Activated CD4-positive, alpha-beta T cell treated with anti-CD3 and anti-CD28 coated beads, Interleukin-2, amount 10 ng/mL, durations not matched to agents 7 days and 5 days (primary cell): ENCODE results near the gene SKOR1. TPM values are rescaled to one million over a fixed set of nuclear protein-coding genes. Genes with fewer than 3 reads are reported as not detected.

Experiments
- CTCF ChIA-PET: fragments of 350-600 bp; sonication (Branson Sonifier 250); formaldehyde crosslinking; loops from one replicate; lab custom pipeline; 2021; ENCODE audit warnings: antibody characterized with exemption; lab: Charles Lee
- POLR2A ChIA-PET: fragments of 350-600 bp; sonication (Branson Sonifier 250); formaldehyde crosslinking; loops from one replicate; lab custom pipeline; 2021; ENCODE audit warnings: antibody characterized with exemption; lab: Charles Lee
- DNase-seq: peaks from one replicate; pipeline ENCODE4 v3.0.0-alpha.2; 2020
- H3K27ac Mint-ChIP-seq: one replicate; pipeline ENCODE4 v1.8.0; 2021; ENCODE audit warnings: mild to moderate bottlenecking, moderate library complexity, mixed read lengths
- H3K27me3 Mint-ChIP-seq: one replicate; pipeline ENCODE4 v1.8.0; 2021; ENCODE audit warnings: mixed read lengths
- H3K36me3 Mint-ChIP-seq: one replicate; pipeline ENCODE4 v1.8.0; 2021; ENCODE audit warnings: low read depth, mixed read lengths
- H3K4me1 Mint-ChIP-seq: one replicate; pipeline ENCODE4 v1.8.0; 2021; ENCODE audit warnings: mixed read lengths
- H3K4me3 Mint-ChIP-seq: one replicate; pipeline ENCODE4 v1.8.0; 2021; ENCODE audit warnings: mild to moderate bottlenecking, moderate library complexity, mixed read lengths
- H3K9me3 Mint-ChIP-seq: one replicate; pipeline ENCODE4 v1.8.0; 2021; ENCODE audit warnings: mixed read lengths
- total RNA-seq, 2 experiments: library from RNA; stranded (reverse); gene quantifications; one replicate each; pipeline ENCODE4 v1.2.3, GENCODE V29; 2021

Gene SKOR1
- total RNA-seq, 2 experiments from 2014 or later, result 0.29 to 0.30 TPM

DNA sequence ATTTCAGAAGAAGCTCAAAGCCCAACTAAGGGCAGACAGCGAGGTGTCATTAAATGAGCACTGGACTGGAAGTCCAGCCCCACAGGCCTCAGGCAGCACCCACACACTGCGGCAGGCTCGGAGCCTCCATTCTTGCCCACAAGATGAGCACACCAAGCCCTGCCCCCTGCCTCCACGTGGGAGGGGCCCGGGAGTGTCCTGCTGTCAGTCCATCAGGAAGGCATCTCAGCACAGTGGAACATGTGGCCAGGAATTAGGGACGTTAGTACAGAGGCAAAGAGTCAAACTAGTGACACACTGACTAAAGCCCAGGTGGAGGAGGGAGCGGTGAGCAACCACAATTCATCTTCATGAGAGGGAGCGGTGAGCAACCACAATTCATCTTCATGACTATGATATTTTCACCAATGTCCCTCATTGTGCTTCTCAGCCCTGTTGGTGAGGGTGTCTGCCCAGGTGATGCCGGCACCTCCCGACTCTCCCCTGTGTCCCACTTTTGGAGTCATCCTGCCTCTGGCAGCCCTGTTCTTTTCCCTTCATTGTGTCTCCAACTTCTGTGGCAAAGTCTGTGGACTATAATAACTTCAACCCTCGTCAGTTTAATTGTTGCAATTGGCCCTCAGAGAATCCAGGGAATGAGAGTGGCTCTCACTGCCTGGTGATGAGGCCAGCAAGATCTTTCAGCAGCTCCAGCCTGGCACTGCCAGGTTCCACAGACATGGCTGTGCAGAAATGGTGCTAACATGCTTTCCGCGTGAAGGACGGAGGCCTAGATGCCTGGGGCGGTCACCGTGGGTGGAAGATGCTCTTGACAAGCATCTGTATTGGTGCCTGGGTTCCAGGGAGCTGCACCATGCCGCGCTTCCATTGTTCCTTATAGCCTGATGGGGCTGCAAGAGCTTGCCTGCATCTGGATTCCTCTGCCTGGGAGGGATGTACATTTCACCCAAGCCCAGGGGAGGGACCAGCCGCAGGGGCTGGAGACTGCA lies 23.1 kb upstream of the SKOR1 start:
- DNase-seq, result no peak
- Mint-ChIP-seq H3K4me3 (no peak overlapping the region), H3K9me3 (no peaks in the 10 kb centered on the region), H3K27me3 (no peaks in the 10 kb centered on the region), H3K36me3 (no peaks in the 10 kb centered on the region), H3K27ac (no peak overlapping the region), H3K4me1 (no peaks in the 10 kb centered on the region)
- ChIA-PET CTCF (interaction anchor here (0.6 to 1.2 kb wide), 2 partner anchors 9 to 1524 kb away, joined by 5 read pairs; no protein-coding TSS in a partner anchor), POLR2A (no interaction called here)

DNA sequence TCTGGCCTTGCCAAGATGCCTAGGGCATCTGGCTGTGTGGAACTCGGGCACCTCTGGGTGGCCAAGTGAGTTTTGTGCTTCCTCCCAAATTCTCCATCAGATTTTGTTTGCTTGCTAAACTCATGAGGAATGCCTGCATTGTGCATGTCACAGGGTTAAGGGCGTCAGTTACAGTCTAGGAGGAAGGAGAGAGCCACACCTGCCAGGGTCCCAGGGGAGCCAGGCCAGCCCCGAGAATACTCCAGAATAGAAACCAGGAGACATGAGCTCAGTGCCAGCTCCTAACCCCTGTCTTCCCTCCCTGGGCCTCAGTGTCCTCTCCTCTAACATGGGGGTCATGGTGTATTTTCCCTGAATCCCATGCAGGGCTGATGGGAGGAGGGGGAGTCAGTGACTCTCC lies 22.0 kb upstream of the SKOR1 start:
- CTCF ChIA-PET, result interaction anchor here (0.9 to 1.2 kb wide), 2 partner anchors 10 to 12 kb away, joined by 3 to 5 read pairs; no protein-coding TSS in a partner anchor
- Mint-ChIP-seq H3K4me3 (no peak overlapping the region), H3K9me3 (no peaks in the 10 kb centered on the region), H3K36me3 (no peaks in the 10 kb centered on the region), H3K4me1 (no peaks in the 10 kb centered on the region), H3K27ac (no peak overlapping the region), H3K27me3 (no peaks in the 10 kb centered on the region)
- POLR2A ChIA-PET, result no interaction called here
- DNase-seq, result no peak

DNA sequence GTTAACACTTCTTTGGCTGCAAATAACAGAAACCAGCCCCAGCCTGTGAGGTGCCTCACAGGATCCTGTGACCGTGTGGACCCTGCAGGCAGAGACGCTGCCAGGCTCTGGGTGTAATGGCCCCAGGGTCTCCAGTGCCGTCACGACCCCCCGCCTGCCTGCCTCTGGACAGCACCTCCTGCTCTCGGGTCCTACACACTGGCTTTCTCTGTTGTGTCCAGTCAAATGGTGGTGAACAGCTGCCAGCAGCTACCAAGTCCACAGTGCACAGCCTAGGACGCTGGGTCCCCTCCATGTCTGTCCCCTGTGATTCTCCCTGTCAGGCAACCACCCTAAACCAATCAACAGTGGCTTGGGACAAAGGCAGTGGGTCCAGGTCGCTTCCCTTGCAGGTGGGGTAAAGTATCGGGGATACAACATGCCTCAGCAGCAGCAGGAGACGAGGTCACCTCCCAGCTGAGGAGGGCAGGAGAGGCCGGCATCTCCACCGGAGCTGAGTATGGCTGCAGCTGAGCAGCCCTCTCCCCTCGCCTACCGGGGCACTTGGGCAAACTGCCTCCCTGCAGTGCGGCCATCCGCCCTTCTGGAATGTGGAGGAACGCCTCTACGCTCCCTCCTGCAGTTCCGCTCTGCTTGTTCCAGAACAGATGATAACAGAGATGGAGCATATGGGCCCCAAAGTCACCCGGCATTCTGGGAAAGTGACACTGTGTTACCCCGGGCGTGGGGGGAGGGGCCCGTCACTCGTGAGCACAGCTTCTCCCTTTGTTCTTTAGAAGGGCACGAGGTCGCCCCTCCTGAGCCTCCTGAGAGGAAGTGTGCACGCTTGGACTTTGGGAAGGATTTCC lies 21.1 kb upstream of the SKOR1 start:
- ChIA-PET POLR2A (no interaction called here), CTCF (interaction anchor here (1.2 kb wide), 1 partner anchor 11 kb away, joined by 5 read pairs; no protein-coding TSS in a partner anchor)
- Mint-ChIP-seq H3K27ac (no peak overlapping the region), H3K9me3 (no peaks in the 10 kb centered on the region), H3K27me3 (no peaks in the 10 kb centered on the region), H3K4me1 (no peaks in the 10 kb centered on the region), H3K4me3 (no peak overlapping the region), H3K36me3 (no peaks in the 10 kb centered on the region)
- DNase-seq, result no peak

DNA sequence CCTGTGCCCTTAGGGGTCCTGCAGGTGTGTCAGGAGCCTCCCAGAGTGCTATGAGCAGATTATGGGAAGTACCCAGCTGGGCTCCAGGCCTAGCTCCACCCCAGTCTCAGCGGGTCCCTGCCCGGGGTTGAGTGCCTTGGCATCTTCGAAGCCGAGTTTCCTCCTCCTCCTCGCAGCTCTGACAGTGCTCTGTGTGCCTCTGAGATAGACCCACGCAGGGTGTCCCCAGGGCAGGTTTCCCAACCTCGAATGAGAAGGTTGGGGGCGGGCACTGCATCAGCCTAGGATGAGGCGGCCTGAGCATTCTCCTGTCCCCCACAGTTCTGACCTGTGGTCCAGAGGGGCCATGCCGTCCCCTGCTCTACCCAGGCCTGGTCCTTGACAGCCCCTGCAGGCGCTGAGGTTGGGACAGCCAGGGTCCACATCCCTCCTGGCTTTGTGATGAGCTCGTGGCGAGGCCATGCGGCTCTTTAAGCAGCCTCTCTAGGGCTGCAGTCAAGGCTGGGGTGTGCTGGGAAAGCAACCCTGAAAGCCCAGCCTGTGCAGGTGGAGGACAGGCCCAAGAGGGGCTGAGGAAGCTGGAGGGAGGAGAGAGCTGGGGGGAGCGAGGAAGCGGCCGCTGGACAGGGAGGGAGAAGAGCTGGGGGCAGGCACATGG lies 20.2 kb upstream of the SKOR1 start:
- no peaks in the 10 kb centered on the region for H3K9me3 Mint-ChIP-seq
- H3K27ac Mint-ChIP-seq, result no peak overlapping the region
- H3K36me3 Mint-ChIP-seq, result no peaks in the 10 kb centered on the region
- POLR2A ChIA-PET, result no interaction called here
- no peak for DNase-seq
- H3K4me3 Mint-ChIP-seq, result no peak overlapping the region
- no peaks in the 10 kb centered on the region for H3K4me1 Mint-ChIP-seq
- H3K27me3 Mint-ChIP-seq, result no peaks in the 10 kb centered on the region
- CTCF ChIA-PET, result no interaction called here

DNA sequence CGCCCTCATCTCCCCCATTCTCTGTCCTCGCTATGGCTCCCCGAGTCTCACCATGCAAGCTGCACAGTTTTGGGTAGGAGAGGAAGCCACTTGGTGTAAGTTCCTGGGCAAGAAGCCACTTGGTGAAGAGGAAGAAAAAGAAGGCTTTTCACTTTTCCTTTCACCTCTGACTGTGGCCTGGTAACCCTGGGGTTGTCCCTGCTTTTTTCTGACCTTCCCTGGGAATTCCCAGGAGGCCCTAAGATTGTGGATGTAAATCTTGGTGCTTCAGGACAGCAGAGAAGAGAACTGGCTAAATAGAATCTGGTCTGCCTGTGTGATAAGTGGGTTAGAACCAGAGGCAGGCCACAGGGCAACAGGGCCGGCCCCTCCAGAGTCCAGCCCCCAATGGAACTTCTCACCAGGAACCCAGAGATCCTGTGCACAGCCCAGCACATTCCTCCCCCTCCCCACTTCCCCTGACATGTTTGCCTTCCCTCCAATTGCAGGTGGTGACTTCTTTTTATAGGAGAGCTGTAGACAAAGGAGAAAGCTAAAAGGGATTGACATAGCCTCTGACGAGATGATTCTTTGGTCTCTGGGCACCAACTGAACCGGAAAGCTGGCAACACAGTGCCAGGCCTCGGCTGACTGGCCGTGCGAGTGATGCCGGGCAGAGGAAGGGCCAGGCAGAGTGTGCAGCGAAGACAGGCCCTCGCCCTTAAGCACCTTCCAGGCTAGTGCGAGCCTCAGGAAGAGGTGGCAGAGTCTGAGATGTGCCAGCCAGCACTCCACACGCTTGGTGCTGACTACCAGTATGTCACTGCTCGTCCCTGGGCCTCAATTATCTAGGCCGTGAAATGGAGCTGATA lies 19.4 kb upstream of the SKOR1 start:
- H3K27ac Mint-ChIP-seq, result no peak overlapping the region
- H3K4me1 Mint-ChIP-seq, result no peaks in the 10 kb centered on the region
- H3K4me3 Mint-ChIP-seq, result no peak overlapping the region
- CTCF ChIA-PET, result no interaction called here
- no peaks in the 10 kb centered on the region for H3K36me3 Mint-ChIP-seq
- POLR2A ChIA-PET, result no interaction called here
- no peaks in the 10 kb centered on the region for H3K27me3 Mint-ChIP-seq
- DNase-seq, result no peak
- H3K9me3 Mint-ChIP-seq, result no peaks in the 10 kb centered on the region

DNA sequence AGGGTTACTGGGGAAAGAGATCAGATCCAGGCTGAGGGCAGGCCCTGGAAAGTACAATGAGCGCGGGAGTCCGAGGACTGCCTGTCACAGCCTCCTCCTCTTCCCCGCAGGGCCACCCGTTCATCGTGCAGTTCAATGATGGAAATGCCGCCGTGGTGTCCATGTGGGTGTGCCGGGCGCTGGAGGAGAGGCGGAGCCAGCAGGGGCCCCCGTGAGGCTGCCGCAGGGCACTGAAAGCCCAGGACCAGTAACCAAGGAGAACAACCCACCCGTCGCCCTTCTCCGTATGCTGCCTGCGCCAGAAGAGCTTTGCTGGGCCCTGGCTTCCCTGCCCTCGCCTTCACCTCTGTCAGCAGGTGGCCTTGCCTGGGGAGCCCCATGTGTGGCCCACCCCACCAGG lies 18.8 kb upstream of the SKOR1 start:
- no peaks in the 10 kb centered on the region for H3K4me1 Mint-ChIP-seq
- H3K4me3 Mint-ChIP-seq, result no peak overlapping the region
- DNase-seq, result no peak
- POLR2A ChIA-PET, result no interaction called here
- H3K27me3 Mint-ChIP-seq, result no peaks in the 10 kb centered on the region
- no peaks in the 10 kb centered on the region for H3K9me3 Mint-ChIP-seq
- CTCF ChIA-PET, result no interaction called here
- no peak overlapping the region for H3K27ac Mint-ChIP-seq
- H3K36me3 Mint-ChIP-seq, result no peaks in the 10 kb centered on the region

DNA sequence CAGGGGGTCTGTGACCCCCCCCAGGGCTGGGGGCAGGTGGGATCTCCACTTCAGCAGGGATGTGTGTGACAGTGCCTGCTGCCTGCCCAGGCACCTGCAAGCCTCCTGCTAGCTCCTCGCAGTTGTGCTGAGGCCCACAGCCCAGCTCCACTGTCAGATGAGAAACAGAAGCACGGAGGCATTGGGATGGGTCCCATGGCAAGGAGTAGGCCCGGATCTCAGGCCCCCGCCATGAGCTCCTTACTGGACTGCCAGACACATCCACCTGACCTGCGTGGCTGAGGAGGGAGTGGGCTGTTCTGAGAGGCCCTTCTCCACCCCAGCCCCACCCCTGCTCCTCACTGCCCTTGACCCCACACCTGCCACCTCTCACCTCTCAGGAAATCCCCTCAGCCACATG lies 18.2 kb upstream of the SKOR1 start:
- no peak overlapping the region for H3K27ac Mint-ChIP-seq
- no peaks in the 10 kb centered on the region for H3K27me3 Mint-ChIP-seq
- ChIA-PET CTCF (no interaction called here), POLR2A (no interaction called here)
- H3K9me3 Mint-ChIP-seq, result no peaks in the 10 kb centered on the region
- H3K36me3 Mint-ChIP-seq, result no peaks in the 10 kb centered on the region
- peaks cover 3% of the 10 kb centered on the region for H3K4me1 Mint-ChIP-seq
- no peak for DNase-seq
- no peak overlapping the region for H3K4me3 Mint-ChIP-seq

DNA sequence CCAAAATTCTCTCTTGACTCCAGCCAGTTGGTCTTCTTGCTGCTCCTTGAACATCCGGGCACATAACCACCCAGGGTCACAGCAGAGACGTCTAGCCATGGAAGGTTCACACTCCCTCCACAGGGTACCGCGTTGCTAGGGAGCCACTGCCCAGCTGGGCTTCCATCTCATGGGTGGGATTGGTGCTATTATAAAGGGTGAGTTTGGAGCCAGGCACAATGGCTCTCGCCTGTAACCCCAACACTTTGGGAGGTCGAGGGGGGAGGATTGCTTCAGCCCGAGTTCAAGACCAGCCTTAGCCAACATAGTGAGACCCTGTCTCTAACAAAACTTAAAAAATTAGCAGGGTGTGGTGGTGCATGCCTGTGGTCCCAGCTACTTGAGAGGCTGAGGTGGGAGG lies 17.5 kb upstream of the SKOR1 start:
- no peaks in the 10 kb centered on the region for H3K9me3 Mint-ChIP-seq
- CTCF ChIA-PET, result no interaction called here
- no peak overlapping the region for H3K27ac Mint-ChIP-seq
- POLR2A ChIA-PET, result no interaction called here
- H3K27me3 Mint-ChIP-seq, result no peaks in the 10 kb centered on the region
- H3K36me3 Mint-ChIP-seq, result no peaks in the 10 kb centered on the region
- H3K4me3 Mint-ChIP-seq, result no peak overlapping the region
- no peak for DNase-seq
- peaks cover 4% of the 10 kb centered on the region for H3K4me1 Mint-ChIP-seq

DNA sequence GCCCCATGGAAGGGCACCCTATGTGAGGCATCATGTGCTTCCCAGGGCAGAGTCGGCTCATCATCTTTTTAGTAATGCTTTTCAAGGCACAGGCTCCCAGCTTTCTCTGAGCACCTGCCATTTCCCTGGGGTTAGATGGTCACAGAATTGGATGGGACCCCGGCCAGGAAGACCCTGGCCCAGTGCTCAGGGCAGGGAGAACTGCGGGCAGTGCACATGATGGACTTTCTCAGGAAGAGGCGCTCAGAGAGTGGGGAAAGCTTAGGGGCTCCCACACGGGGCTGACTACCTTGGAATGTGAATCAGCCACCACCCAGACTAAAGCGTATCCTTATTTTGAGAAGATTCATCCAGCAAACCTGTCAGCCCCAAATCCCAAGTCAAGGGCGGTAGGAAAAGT lies 16.5 kb upstream of the SKOR1 start:
- no peaks in the 10 kb centered on the region for H3K9me3 Mint-ChIP-seq
- H3K4me3 Mint-ChIP-seq, result no peak overlapping the region
- ChIA-PET CTCF (no interaction called here), POLR2A (no interaction called here)
- peaks cover 3% of the 10 kb centered on the region for H3K27me3 Mint-ChIP-seq
- no peak for DNase-seq
- H3K36me3 Mint-ChIP-seq, result no peaks in the 10 kb centered on the region
- H3K4me1 Mint-ChIP-seq, result peaks cover 4% of the 10 kb centered on the region
- no peak overlapping the region for H3K27ac Mint-ChIP-seq

DNA sequence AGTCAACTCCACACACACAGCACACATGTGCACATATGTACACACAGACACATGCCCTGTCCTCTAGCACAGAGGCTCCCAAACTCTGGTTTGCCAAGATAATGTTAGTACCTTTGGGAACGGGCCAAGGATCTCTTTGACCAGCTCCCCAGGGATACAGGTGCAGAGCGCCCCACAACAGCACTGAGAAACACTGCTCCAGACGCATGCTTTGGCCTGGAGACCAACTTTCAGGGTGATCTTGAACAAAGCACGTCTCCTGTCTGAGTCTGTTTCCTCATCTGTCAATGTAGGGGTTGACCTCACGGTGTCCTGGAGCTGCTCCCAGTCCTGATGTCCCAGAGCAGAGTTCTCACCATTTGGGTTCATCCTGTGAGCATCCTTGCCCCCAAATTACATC lies 15.9 kb upstream of the SKOR1 start:
- CTCF ChIA-PET, result interaction anchor here (0.5 kb wide), 1 partner anchor 1497 kb away, joined by 4 read pairs; no protein-coding TSS in a partner anchor
- Mint-ChIP-seq H3K27me3 (peaks cover 3% of the 10 kb centered on the region), H3K36me3 (no peaks in the 10 kb centered on the region), H3K9me3 (no peaks in the 10 kb centered on the region), H3K27ac (no peak overlapping the region), H3K4me1 (peaks cover 4% of the 10 kb centered on the region), H3K4me3 (no peak overlapping the region)
- POLR2A ChIA-PET, result no interaction called here
- DNase-seq, result no peak

DNA sequence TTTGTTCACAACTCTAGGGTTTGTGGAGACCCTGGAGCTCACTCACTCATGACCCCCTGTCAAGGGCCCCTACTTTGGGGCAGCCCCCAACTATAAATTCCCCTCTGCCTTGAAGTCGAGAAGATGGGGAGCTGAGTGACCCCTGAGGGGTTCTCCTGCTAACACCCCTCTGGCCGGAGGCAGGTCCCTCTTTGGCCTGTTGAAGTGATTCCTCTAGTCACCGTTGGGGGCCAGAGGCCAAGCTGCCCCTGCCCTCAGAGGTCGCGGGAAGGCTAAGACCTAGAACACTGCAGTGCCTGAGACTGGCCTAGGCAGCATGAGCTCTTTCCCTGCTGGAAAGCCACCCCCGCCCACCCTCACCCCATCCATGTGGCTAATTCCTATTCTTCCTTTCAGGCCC lies 15.4 kb upstream of the SKOR1 start:
- no peaks in the 10 kb centered on the region for H3K9me3 Mint-ChIP-seq

DNA sequence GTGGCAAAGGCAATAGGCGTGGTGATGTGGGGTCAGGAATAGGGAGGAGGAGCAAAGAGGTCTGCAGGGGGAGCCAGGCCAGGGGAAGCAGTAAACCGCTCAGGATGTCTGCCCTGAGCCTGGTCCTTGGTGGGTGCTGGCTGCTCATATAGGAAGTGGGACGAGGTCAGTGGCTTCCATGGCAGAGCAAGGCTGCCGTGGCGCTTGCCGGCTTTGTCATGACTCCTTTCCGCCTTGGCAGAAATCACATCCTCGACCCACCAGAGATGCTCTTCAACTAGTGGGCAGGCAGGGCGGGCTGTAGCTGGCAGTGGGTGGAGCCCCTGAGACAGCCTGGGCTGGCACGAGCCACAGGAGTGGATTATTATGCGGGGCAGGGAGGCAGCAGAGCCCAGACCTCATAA lies 13.1 kb upstream of the SKOR1 start:
- Mint-ChIP-seq H3K27ac (no peak overlapping the region), H3K27me3 (peaks cover 13% of the 10 kb centered on the region), H3K9me3 (no peaks in the 10 kb centered on the region), H3K36me3 (no peaks in the 10 kb centered on the region), H3K4me1 (peaks cover 4% of the 10 kb centered on the region), H3K4me3 (no peak overlapping the region)
- POLR2A ChIA-PET, result no interaction called here
- CTCF ChIA-PET, result no interaction called here
- no peak for DNase-seq

More for the DNA sequence above, 15.4 kb upstream of the SKOR1 start:
- DNase-seq, result no peak
- H3K4me1 Mint-ChIP-seq, result peaks cover 4% of the 10 kb centered on the region
- no peak overlapping the region for H3K4me3 Mint-ChIP-seq
- H3K27me3 Mint-ChIP-seq, result peaks cover 3% of the 10 kb centered on the region
- H3K27ac Mint-ChIP-seq, result no peak overlapping the region
- ChIA-PET POLR2A (no interaction called here), CTCF (interaction anchor here (0.5 kb wide), 1 partner anchor 1496 kb away, joined by 4 read pairs; no protein-coding TSS in a partner anchor)
- H3K36me3 Mint-ChIP-seq, result no peaks in the 10 kb centered on the region
